ENCODE data around the gene DAZAP1. TPM values are rescaled to one million over a fixed set of nuclear protein-coding genes. Genes with fewer than 3 reads are reported as not detected.

The DAZAP1 gene
- total RNA-seq, 2 experiments from 2014 or later, result 248 to 347 TPM

DNA sequence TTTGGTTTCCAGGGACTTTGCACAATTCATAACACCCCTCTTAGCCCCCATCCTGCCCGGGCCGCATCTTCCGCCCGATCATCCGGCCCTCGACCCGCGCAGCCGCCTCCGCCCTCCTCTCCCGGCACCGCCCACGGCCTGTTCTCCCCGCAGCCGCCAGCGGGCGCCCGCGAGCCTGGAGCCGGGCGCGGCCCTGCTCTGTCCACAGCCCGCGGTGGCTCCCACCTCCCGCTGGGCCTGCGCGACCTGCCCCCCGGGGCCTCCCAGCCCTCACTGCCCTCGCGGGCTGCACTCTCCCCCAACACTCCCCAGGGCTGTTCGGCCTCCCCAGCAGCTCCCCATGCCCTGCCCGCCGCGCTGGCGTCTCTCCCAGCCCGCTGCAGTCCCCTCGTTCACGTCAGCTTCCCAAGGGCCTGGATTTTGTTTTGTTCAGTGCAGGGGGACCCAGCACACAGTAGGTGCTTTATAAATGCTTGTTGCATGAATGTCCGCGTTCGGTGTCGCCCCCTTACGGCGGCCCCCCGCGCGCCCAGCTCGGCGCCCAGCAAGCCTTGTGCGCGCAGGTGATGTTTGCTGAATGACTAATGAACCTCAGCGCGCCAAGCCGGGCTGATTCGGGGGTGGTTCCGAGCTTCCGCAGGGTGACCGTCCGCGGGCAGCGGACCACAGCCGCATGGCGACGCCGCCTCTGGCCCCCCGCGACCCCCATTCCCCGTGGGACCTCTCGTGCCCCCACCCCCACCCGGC is 38.0 kb downstream of the DAZAP1 start:
- CTCF ChIA-PET, result interaction anchor here (0.6 to 2.8 kb wide), 11 partner anchors 9 to 682 kb away, joined by 3 to 17 read pairs (median 4); partner anchors contain the start of genes CIRBP and PCSK4
- intact Hi-C loops (cut with DNase I, micrococcal nuclease), result loop anchor here in 1 of 2 experiments (1.0 kb wide), 3 partner anchors 26 to 68 kb away; partner anchors contain the start of genes ADAMTSL5 and NDUFS7
- peaks cover 30% of the 10 kb centered on the region for H3K4me1 Mint-ChIP-seq
- no peak overlapping the region for H3K27ac Mint-ChIP-seq
- peak overlapping the region; percentile 49 for H3K4me3 Mint-ChIP-seq
- peak; percentile 82 for ATAC-seq
- peaks cover 22% of the 10 kb centered on the region for H3K27me3 Mint-ChIP-seq
- DNase-seq, result peak; percentile 89
- peaks cover 25% of the 10 kb centered on the region for H3K36me3 Mint-ChIP-seq (ENCODE audit: low read depth)
- H3K9me3 Mint-ChIP-seq (ENCODE audit: low read depth), result no peaks in the 10 kb centered on the region
- POLR2A ChIA-PET, result interaction anchor here (1.0 to 1.2 kb wide), 2 partner anchors 8 to 27 kb away, joined by 4 read pairs; no protein-coding TSS in a partner anchor

DNA sequence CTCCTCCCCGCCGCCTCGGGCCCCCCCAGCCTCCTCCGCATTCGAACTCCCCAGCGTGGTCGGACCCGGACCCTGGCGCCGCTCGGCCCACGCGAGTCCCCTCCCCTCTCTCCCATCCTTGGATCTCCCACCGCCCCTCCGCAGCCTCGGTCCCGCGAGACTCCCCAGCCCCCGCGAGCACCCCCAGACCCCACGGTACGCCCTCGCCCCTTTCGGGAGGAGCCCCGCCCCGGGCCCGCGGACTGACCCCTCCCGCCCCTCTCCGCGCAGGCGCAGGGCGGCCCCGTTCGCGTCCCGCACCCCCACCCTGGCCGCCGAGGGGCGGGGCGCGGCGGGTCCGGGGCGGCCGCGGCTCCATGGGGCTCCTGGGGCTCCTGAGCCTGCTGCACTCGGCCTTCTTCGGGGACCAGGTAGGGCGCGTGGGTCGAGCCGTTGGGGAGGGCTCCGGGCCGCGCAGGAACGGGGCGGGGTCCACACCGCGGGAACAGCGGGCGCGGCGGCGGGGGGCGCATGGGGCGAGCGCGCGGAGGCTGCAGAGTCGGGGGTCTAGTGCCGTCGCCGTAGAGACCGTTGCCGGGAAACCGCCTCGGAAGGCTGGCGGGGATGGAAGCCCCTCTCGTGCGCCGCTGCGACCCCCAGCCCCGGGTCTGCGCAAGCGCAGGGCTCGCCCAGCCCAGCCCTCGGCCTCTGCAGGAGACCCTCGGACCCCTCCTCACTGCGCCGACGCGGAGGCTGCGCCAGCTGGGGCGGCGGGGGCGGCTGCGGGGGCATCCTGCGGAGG is 38.7 kb downstream of the DAZAP1 start:
- no peaks in the 10 kb centered on the region for H3K9me3 Mint-ChIP-seq (ENCODE audit: low read depth)
- peaks cover 29% of the 10 kb centered on the region for H3K27me3 Mint-ChIP-seq
- ChIA-PET POLR2A (no interaction called here), CTCF (interaction anchor here (0.5 to 2.8 kb wide), 7 partner anchors 8 to 792 kb away, joined by 3 to 17 read pairs (median 4); partner anchors contain the start of genes CIRBP and PCSK4)
- intact Hi-C loops (cut with DNase I, micrococcal nuclease), result loop anchor here in 1 of 2 experiments (1.0 kb wide), 3 partner anchors 25 to 67 kb away; partner anchors contain the start of genes ADAMTSL5 and NDUFS7
- DNase-seq (peak; percentile 47), ATAC-seq (no peak)
- no peak overlapping the region for H3K27ac Mint-ChIP-seq
- H3K36me3 Mint-ChIP-seq (ENCODE audit: low read depth), result peaks cover 17% of the 10 kb centered on the region
- H3K4me3 Mint-ChIP-seq, result no peak overlapping the region
- peaks cover 26% of the 10 kb centered on the region for H3K4me1 Mint-ChIP-seq

DNA sequence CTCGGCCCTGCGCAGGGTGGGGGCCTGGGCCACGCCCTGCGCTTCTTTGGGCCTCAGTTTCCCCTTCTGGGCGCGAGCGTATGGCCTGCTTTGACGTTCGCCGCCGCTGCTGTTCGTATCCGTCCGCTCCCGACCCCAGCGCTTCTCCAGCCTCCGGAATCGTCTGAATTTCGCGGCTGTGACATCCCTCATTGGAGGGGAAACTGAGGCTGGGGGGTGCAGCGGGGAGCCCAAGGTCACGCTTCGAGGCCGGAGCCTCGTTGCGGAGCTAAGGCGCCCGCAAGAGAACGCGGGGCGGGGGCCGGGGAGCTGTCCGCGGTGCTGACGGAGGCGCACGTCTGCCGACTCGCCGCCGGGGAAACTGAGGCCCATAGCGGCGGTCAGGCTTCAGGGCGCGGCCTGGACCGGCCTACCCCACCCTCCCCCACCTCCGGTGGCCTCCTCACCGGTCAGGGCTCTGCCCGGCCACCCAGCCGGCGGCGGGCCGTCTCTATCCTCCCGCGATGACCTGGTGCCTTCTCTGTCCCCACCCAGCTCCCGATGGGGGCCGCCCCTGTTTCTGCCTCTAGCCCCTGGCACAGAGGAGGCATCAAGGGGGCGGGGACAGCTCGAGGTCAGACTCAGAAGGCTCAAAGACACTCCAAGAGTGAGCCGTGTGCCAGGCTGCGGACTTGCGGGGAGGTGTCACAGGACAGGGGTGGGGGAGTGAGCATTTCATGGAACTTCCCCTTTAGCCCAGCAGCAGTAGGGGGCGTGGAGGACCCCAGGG is 39.5 kb downstream of the DAZAP1 start:
- no peaks in the 10 kb centered on the region for H3K9me3 Mint-ChIP-seq (ENCODE audit: low read depth)
- peaks cover 35% of the 10 kb centered on the region for H3K27me3 Mint-ChIP-seq
- DNase-seq (peak; percentile 58), ATAC-seq (no peak)
- ChIA-PET CTCF (interaction anchor here (0.5 to 0.7 kb wide), 2 partner anchors 9 to 792 kb away, joined by 3 read pairs; no protein-coding TSS in a partner anchor), POLR2A (no interaction called here)
- peaks cover 21% of the 10 kb centered on the region for H3K4me1 Mint-ChIP-seq
- H3K27ac Mint-ChIP-seq, result no peak overlapping the region
- intact Hi-C loops (cut with DNase I, micrococcal nuclease), result no loop called here
- H3K4me3 Mint-ChIP-seq, result no peak overlapping the region
- H3K36me3 Mint-ChIP-seq (ENCODE audit: low read depth), result peaks cover 9% of the 10 kb centered on the region

DNA sequence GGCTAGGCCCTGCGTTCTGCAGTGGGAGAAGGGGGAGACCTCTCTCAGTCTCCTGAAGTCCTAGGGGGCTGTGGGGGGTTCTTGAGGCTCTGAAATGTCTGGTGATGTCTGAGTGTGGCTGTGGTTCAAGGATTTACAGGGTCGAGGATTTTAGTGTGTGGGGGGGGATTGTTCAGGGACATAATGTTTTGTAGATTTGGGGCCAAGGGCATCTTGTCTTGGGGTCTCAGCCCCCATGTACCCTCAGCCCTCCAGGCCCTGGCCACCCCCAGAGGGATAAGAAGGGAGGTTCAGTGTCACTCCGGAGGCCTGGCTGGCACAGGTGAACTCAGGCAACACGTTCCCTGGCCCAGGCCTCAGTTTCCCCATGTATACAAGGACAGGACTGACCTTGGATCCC is 40.1 kb downstream of the DAZAP1 start:
- ChIA-PET CTCF (no interaction called here), POLR2A (no interaction called here)
- intact Hi-C loops (cut with DNase I, micrococcal nuclease), result no loop called here
- Mint-ChIP-seq H3K36me3 (ENCODE audit: low read depth) (peaks cover 3% of the 10 kb centered on the region), H3K27me3 (peaks cover 37% of the 10 kb centered on the region), H3K9me3 (ENCODE audit: low read depth) (no peaks in the 10 kb centered on the region), H3K4me1 (peaks cover 16% of the 10 kb centered on the region), H3K4me3 (no peak overlapping the region), H3K27ac (no peak overlapping the region)
- DNase-seq, result no peak
- ATAC-seq, result no peak

DNA sequence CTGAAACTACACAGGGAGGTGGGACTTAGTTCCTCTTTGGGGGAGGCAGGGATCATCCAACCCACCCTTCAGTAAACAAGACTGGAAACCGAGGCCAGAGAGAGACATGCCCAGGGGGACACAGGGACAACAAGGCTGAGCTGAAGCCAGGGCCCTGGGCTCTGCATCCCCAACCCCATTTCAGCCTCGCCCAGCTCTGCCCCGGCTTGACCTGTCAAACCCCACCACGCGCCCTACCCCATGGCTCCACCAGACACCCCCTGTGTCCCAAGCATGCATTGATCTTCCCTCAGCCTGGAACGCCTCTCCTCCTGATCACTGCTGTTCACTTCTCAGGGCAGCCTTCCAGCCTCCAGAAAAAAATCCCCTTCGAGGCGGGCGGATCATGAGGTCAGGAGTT is 40.6 kb downstream of the DAZAP1 start:
- Mint-ChIP-seq H3K27ac (no peak overlapping the region), H3K4me1 (peaks cover 16% of the 10 kb centered on the region), H3K27me3 (peaks cover 39% of the 10 kb centered on the region), H3K4me3 (no peak overlapping the region), H3K9me3 (ENCODE audit: low read depth) (no peaks in the 10 kb centered on the region), H3K36me3 (ENCODE audit: low read depth) (no peaks in the 10 kb centered on the region)
- no peak for DNase-seq
- ChIA-PET CTCF (no interaction called here), POLR2A (no interaction called here)
- intact Hi-C loops (cut with DNase I, micrococcal nuclease), result no loop called here
- ATAC-seq, result no peak

DNA sequence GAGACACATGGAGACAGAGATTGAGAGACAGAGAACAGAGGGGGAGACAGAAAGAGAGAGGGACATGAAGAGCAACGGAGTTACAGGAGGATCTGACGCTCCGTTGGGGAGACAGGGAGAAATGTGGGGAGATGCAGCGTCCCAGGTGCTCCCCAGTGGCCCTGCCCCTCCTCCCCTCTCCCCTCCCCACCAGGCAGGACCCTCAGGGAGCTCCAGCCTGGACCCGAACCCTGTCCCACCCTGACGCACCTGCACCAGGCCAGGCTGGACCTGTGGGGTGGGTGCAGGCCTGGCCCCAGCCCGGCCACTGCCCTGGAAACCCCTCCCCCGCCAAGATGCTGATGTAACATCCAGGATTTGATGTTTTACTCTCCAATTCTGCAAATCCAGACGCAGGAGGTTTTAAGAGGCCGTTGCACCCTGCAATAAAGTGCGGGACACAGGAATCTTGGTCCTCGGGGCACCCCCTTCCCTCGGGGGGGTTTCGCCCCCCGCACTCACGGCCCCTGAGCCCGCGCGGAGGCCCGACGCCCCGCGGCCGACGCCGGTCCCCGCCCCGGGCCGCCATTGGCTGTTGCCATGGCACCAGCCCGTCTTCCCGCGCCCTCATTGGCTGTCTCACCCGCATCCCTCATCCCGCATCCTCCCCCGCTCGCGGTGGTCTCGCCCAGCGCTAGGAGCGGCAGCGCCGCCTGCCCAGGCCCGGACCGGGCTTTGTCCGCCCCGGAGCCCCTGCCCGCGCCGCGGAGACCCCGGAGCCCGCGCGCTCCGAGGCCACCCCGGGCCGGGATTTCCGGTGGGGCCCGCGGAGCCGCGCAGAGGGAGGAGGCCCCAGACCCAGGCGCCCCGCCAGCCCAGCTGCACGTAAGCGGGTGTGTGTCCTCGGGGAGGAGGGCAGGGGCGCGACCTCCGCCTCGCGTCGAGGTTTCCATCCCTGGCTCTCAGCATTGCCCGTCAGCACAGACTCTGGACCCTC is 42.4 kb downstream of the DAZAP1 start, which contains the start of gene APC2:
APC2 (plus strand) TSS at position 655 of the 976 bp plus-strand sequence. CDS start 2,881 bp downstream, outside the sequence.
- H3K27me3 Mint-ChIP-seq, result peaks cover 46% of the 10 kb centered on the region
- no peak within 1 kb of the TSS for H3K4me3 Mint-ChIP-seq
- DNase-seq, result peak; percentile 57
- ChIA-PET CTCF (interaction anchor here (0.5 kb wide), 1 partner anchor 53 kb away, joined by 3 read pairs; no protein-coding TSS in a partner anchor), POLR2A (no interaction called here)
- intact Hi-C loops (cut with DNase I, micrococcal nuclease), result no loop called here
- H3K4me1 Mint-ChIP-seq, result peaks cover 14% of the 10 kb centered on the region
- H3K36me3 Mint-ChIP-seq (ENCODE audit: low read depth), result no peaks in the 10 kb centered on the region
- no peaks in the 10 kb centered on the region for H3K9me3 Mint-ChIP-seq (ENCODE audit: low read depth)
- peak; percentile 15 for ATAC-seq
- no peak within 1 kb of the TSS for H3K27ac Mint-ChIP-seq

DNA sequence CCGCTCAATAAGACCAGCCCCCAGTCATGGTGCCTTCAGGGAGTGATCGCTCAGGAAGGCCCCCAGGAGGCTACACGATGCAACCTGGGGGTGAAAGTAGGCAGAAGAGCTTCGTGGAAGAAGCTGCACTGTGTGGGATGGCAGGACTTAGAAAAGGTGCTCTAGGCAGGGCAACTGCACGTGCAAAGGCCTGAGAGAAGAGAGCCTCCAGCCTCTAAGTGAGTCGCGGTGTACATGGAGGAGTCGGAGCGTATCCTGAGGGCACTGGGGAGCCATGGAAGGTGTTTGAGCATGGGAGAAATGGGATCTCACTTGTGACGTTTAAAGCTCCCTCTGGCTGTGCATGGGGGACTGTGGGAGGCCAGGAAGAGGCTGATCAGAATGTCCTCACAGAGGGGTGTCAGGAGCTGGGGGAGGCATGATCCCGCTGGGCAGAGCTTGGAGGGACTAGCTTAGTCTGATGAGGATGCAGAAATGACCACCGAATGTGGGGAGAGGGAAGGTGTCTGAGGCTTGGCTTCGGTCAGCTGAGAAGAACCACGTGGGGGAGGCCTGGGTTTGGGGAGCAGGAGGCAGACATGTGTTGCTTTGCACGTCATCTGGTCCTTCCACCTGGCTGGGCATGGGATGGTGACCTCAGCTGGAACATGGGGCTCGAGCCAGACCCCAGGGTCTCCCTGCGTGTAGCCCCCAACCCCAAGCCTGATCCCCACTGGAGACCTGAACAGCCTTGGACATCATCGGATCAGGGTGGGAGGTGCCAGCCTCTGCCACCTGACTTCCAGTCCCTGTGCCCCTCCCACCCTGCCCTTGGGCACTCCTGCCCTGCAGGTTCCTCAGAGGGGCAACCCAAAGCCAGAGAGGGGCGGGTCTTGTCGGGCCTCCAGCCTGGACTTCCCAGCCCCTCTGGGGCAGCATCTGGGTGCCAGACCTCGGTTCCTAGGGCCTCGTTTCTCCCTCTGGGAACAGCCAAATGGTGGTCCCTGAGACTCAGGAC is 43.6 kb downstream of the DAZAP1 start:
- Mint-ChIP-seq H3K4me1 (peaks cover 16% of the 10 kb centered on the region), H3K36me3 (ENCODE audit: low read depth) (no peaks in the 10 kb centered on the region), H3K27ac (no peak overlapping the region), H3K27me3 (peaks cover 54% of the 10 kb centered on the region), H3K9me3 (ENCODE audit: low read depth) (no peaks in the 10 kb centered on the region), H3K4me3 (no peak overlapping the region)
- CTCF ChIA-PET, result interaction anchor here (0.6 to 1.0 kb wide), 3 partner anchors 13 to 387 kb away, joined by 3 to 4 read pairs (median 3); no protein-coding TSS in a partner anchor
- DNase-seq (no peak), ATAC-seq (no peak)
- POLR2A ChIA-PET, result no interaction called here
- intact Hi-C loops (cut with DNase I, micrococcal nuclease), result no loop called here

DNA sequence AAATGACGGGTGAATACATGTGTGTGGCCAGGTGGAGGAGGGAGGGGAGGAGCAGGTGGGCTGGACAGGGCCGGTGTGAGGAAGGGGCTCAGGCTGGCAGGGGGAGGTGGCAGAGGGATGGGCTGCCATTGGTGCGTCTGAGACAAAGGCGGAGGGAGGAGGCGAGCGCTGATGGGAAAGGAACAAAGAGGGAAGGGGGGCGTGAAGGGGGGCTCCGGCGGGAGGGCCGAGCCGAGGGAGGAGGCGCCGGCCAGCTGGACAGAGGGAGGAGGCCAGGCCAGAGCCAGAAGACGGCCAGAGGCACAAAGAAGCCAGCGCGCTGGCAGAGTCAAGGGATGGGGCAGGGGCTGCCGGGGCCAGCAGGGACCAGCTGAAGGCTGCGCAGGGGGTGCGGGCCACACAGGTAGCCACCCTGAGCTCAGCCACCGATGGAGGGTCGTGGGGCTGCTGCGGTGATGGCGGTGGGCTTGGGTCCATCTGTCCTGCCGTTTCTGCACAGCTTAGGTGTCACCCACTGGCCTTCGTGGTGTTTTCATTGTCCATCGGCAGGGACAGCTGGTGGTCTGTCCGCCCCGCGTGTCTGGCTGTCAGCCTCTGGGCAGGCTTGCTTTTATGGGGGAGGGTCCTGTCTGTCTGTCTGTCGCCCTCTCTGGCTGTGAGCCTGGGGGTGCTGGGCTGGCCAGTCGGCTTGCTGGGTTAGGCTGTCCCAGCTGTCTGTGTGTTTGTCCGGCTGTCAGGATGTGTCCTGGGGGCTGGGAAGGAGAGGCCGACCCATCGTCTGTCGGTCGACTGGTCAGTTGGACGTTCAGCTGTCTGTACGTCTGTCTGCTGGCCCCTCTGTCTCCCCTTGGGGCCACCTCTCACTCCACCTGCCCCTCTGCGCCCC is 44.8 kb downstream of the DAZAP1 start:
- H3K4me3 Mint-ChIP-seq, result no peak overlapping the region
- no peak for ATAC-seq
- H3K9me3 Mint-ChIP-seq (ENCODE audit: low read depth), result no peaks in the 10 kb centered on the region
- ChIA-PET CTCF (interaction anchor here (1.0 to 1.2 kb wide), 2 partner anchors 10 to 13 kb away, joined by 3 read pairs; no protein-coding TSS in a partner anchor), POLR2A (interaction anchor here (0.7 kb wide), 1 partner anchor 294 kb away, joined by 3 read pairs; no protein-coding TSS in a partner anchor)
- H3K36me3 Mint-ChIP-seq (ENCODE audit: low read depth), result no peaks in the 10 kb centered on the region
- peaks cover 53% of the 10 kb centered on the region for H3K27me3 Mint-ChIP-seq
- no peak overlapping the region for H3K27ac Mint-ChIP-seq
- peaks cover 16% of the 10 kb centered on the region for H3K4me1 Mint-ChIP-seq
- intact Hi-C loops (cut with DNase I, micrococcal nuclease), result no loop called here
- no peak for DNase-seq
